ELF-1 (cell line): ENCODE results near the gene WDFY4.

Experiments
- DNase-seq: peaks from one replicate; pipeline ENCODE4 v3.0.0-alpha.2; 2016; ENCODE audit warnings: low read depth, low spot score

WDFY4 gene

GRCh38 chr10:48771234-48771633 is 86.6 kb downstream of the WDFY4 start:
- DNase-seq = no peak

GRCh38 chr10:48772059-48772458 is 87.4 kb downstream of the WDFY4 start:
- DNase-seq = peak; percentile 9

DNA sequence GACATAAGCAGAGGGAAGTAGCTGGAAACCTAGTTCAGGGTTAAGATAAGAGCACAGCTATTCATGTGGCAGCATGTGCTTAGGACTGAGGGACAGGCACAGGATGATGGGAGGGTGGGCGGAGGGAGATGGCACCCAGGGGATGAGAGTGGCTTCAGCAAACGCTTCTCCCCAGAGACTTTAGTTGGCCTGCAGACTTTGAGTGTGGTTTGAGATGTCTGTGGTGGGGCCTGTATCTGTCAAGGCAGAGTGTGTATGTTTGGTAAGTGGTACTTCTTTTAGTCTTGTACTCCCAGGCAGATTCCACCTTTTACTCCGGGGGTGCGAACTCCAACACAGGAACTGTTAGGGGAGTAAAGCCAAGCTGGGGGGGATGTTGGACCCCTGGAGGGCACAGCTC is 88.9 kb downstream of the WDFY4 start:
- no peak for DNase-seq

DNA sequence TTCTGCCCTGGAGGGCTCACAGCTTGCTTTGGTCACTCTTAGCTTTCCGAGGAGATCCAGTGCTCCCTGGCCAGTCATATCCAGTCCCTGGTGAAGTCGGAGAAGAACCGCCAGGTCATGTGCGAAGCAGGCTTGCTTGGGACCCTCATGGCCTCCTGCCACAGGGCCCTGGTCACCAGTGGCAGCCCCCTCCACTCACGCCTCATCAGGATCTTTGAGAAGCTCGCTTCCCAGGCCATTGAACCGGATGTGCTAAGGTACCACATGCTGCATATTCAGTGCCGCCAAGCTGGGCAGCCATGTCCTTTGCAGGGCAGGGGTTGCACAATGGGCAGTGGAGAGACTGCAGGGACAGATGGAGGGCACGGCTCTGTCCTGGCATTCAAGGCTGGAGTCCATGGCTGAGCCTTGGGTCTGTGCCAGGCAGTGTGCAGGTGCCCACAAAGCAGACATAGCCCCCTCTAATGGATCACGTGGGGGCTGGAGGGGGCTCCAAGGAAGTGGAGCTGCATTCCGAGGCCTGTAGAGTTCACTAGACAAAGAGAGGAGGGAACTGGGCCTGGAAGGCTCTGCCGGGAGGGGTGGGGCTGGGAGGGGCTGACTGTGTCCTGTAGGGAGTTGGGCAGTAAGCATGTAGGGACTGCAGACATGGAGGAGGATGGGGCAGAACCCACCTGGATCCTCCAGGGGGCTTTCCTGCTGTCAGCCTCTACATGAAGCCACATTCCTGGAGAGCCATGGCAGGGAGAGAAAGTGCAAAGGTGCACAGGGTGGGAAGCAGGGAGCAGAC is 89.9 kb downstream of the WDFY4 start:
- DNase-seq = no peak

DNA sequence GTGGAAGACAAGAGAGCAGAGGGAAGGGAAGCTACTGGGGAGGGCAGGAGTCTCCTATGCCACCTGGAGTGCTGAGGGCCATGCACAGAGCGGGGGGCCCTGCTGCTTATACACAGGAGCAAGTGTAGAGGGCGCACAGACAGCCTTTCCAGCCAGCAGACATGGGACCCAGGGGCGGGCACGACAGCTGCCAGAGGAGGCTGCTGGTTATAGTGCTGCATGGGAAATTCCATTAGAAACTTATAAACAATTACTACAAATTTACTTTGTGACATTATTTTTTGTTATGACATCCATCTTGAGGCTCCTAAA is 90.5 kb downstream of the WDFY4 start:
- DNase-seq = no peak

GRCh38 chr10:48776005-48776522 is 91.4 kb downstream of the WDFY4 start:
- no peak for DNase-seq

- DNase-seq = no peak
Observed at GRCh38 chr10:48776528-48776927, 91.9 kb downstream of the WDFY4 start.

- DNase-seq = no peak
Observed at GRCh38 chr10:48777110-48777509, 92.4 kb downstream of the WDFY4 start.

DNA sequence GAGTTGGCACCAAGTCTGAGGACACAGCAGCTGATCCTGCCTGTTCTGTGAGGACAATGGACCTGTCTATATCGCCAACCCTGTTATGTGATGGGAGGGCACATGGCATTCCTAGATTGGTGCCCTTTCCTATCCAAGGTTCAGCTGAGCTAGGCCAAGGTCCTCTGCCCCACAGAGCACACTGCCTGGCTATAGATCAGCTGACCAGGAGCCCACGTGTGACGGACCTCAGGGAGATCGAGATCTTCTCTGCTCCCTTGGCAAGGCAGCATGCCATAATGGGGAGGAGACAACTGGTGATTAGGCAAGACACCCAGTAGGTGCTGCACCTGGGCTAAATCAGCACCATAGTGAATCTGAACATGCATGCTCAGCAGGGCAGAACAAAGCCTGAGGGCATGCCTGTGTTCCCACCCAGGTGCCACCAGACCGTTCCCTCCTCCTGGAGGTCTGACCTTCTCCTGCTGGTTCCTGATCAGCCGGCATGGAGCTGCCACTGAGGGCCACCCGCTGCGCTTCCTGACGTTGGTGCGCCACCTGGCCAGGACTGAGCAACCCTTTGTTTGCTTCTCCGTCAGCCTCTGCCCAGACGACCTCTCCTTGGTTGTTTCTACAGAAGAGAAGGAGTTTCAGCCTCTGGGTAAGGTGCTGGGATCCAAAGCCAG is 93.7 kb downstream of the WDFY4 start:
- no peak for DNase-seq

DNA sequence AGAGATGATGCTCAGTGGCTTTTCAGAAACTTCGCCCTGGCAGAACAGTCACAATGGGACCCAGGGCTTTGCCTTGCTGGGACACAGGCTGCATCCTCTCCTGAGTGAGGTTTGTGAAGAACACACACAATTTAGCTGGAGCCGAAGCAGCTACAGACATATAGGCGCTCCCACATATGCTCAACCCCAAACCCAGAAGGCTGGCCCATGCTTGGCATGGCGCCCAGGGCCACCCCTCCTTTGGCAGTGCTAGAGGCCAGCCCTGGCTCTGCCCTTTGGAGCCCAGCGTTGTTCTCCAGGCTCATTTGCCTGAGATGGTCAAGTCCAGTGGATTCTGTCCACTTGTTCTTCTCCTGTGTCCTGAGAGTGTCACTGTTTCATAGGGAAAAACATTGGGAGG is 94.4 kb downstream of the WDFY4 start:
- DNase-seq = no peak

- DNase-seq = no peak
Observed at GRCh38 chr10:48779546-48780152, 95.0 kb downstream of the WDFY4 start.

DNA sequence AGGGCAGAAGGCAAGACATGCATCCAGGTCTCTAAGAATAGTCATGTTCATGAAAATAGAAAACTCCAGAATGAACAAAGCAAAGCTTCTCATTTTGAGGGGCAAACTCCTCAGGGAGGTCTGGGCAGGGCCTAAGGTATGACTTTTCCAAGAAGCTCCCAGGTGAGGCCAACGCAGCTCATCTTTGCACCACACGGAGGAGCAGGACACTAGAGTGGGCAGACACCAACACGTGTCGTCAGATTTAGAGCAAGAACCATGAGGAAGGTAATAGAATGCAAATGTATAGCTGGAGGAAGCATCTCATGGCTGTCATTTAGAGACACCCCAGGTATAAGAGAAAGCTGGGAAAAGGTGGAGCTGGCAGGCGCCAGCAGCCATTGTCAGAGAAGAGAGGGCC is 95.7 kb downstream of the WDFY4 start:
- DNase-seq = no peak

- no peak for DNase-seq
Observed at GRCh38 chr10:48782386-48782785, 97.7 kb downstream of the WDFY4 start.

DNA sequence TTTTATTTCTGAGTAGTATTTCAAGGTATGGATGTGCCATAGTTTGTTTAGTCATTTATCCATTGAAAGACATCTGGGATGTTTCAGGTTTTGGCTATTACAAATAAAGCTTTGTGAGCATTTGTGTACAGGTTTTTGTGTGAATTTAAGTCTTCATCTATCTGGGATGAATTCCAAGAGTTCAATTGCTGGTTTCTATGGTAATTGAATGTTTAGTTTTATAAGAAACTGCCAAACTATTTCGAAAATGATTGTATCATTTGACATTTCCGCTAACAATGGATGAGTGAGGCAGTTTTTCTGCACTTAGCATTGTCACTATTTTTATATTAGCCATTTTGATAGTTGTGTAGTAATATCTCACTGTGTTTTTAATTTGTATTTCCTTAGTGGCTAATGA is 99.4 kb downstream of the WDFY4 start:
- DNase-seq = no peak

DNA sequence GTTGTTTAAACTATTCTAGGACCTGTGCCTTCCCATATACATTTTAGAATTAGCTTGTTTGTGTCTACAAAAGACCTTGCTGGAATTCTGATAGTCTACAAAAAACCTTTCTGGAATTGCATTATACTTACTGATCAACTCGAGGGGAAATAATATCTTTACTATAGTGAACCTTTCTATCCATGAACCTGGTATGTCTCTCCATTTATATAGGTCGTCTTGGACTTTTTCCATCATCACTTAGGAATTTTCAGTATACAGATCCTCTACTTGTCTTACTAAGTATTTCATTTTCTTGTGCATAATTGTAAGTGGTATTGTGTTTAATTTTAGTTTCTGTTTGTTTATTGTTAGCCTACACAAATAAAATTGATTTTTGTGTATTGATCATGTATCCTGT is 101.1 kb downstream of the WDFY4 start:
- no peak for DNase-seq

DNA sequence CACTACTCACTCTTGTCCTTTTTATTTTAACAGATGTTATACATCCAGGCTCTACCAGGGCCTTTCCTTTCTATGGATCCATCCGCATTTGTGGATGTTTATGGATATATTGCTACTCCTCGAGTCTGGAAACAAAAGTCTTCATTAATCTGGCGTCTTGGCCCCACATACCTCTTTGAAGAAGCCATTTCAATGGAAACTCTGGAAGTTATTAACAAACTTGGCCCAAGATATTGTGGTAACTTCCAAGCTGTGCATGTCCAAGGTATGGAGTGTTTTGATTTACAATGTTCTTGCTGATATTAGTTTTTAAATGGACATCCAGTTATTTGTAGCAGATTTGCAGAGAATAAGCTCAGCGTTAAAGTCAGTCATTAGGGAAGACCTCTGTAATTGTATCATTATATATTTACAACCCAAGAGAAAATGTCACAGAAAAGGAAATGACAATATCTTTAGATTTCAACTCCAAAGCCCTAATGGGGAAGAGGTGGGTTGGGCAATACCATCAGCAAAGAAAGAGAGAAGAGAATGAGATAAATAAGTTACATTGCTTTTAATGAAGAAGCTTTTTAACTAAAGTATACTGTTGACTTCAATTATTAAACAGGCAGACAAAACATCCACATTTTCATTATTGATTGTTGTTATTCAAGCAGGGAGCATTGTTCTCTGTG is 102.1 kb downstream of the WDFY4 start:
- DNase-seq = no peak

DNA sequence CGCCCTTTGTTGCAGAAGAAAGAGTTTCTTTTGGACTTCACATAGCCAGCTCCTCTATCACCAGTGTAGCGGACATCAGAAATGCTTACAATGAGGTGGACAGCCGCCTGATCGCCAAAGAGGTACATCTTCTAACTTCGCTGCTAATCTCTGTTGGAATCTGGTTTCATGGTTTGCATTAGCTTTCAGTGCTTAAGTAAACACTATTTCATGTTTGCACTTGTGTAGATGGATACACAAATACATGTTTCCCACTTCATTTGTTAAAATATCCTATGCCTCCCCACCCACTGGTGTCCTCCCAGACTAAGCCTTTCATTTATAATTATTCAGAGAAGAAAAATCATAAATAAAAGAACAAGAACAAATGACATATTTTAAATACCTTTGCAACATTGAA is 103.9 kb downstream of the WDFY4 start:
- DNase-seq = no peak

DNA sequence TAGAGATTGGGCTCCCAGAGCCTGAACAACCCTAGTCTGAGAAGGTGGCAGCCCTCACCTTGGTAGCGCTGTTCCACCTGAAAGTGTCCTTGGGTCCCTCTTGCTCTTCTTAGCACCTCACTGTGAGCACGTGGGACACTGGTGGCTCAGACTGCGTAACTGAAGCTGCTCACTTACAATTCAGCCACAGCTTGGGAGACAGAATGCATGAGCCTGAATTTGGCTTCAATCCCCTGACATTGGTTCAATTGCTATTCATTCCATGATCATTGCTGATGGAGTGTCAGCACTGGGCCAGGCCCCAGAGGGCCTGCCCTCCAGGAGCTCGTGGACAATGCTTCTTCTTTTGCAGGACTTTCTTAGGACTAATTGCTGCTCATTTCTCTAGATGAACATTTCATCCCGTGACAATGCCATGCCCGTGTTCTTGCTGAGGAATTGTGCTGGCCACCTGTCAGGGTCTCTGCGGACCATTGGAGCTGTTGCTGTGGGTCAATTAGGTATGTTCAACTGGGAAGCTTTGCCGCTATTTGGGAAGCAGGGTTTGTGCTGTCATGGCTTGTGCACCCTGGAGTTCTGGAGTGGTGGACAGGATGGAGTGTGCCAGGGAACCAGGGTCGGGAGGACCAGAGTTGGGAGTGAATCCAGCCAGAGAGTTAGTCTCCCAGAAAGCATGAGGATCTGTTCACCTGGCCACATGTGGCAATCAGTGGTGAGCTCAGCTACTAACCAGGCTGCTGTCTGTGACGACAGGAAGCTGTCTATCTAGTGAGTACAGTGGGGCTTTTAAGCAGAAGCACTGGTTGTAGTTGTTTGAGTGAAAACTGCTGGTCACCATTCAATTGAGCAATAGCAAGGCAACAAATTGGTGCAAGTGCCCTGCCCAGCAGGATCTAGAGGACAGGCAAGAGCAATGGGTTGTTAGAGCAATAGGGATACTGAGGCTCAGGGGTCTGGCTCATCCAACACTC is 105.1 kb downstream of the WDFY4 start:
- no peak for DNase-seq

DNA sequence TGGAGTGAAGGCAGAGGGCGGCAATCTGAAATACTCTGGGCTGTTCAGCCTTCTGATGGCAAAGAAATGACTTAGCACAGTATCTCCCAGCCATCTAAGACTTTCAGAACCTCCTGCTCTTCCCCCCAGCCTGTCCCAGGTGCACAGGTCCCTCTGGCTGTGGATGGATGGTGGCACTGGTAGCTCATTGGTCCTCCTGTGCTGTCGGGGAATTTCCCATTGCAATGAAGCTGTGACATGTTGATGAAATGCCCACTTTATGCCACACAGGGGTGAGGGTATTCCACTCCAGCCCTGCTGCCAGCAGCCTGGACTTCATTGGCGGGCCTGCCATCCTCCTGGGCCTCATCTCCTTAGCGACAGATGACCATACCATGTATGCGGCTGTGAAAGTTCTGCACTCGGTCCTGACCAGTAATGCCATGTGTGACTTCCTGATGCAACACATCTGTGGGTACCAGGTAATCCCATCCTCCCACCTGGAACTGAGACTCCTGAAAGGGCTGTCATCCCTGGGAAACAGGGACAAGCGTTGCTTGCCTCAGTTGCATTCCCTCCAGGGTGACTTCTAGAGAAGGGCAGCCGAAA is 105.9 kb downstream of the WDFY4 start:
- no peak for DNase-seq

DNA sequence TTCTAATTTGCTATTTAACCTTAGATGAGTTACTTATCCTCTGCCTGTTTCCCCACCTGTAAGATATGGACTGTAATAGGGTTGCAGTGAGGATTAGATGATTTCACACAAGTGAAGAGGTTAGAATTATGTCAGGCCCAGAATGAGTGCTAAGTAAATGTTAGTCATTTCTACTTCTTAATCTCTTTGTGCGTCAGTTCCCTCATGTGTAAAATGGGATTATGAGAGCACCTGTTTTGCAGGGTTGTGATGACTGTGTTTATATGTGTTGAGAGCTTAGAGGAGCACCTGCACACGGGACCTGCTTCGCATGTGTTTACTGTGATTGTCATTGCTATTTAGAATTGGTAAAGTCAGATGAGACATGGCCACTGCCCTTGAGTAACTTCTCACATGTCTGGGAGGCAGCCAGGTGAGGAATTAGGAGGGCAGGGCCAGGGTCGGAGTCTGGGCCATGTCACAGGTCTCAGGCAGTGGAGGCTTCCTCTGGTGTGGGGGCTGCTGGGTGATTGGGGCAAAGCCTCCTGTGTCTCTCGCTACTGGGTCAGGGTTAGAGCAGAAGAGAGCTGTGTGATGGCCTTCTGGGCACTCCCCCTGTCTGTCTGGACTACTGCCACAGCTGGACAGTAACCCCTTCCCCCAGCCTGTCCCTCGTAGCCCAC is 106.7 kb downstream of the WDFY4 start:
- no peak for DNase-seq
